Measurements from ENCODE around the gene ZNF683.
"Not testable (repeated sequence)": the region's sequence is repeated elsewhere in the genome, so short reads cannot be mapped to it uniquely, and the experiment has no call there.

DNA sequence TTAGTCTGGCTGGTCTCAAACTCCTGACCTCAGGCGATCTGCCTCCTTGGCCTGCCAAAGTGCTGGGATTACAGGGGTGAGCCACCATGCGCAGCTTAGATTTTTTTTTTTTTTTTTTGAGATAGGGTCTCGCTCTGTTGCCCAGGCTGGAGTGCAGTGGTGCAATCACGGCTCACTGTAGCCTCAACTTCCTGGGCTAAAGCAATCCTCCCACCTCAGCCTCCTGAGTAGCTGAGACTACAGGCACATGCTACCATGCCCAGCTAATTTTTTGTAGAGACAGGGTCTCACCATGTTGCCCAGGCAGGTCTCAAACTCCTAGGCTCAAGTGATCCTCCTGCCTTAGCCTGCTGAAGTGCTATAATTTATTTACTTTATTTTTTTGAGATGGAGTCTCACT, 43.2 kb downstream of the ZNF683 start:
- not testable (repeated sequence) for TF ChIP-seq POLR2A (IDR thresholded peaks at IDR 0.05; ENCODE audit: low read depth, low read length); EZH2 (IDR thresholded peaks at IDR 0.05; ENCODE audit: borderline replicate concordance, low read depth, low read length, severe bottlenecking)
- TF ChIP-seq, protein P1, sequence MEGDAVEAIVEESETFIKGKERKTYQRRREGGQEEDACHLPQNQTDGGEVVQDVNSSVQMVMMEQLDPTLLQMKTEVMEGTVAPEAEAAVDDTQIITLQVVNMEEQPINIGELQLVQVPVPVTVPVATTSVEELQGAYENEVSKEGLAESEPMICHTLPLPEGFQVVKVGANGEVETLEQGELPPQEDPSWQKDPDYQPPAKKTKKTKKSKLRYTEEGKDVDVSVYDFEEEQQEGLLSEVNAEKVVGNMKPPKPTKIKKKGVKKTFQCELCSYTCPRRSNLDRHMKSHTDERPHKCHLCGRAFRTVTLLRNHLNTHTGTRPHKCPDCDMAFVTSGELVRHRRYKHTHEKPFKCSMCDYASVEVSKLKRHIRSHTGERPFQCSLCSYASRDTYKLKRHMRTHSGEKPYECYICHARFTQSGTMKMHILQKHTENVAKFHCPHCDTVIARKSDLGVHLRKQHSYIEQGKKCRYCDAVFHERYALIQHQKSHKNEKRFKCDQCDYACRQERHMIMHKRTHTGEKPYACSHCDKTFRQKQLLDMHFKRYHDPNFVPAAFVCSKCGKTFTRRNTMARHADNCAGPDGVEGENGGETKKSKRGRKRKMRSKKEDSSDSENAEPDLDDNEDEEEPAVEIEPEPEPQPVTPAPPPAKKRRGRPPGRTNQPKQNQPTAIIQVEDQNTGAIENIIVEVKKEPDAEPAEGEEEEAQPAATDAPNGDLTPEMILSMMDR (IDR thresholded peaks at IDR 0.05; ENCODE audit: extremely low read depth in 1 of 2, insufficient read depth in 1 of 2, low read depth in 1 of 2, low read length in 2 of 2), result not testable (repeated sequence)

Data from endothelial cell of umbilical vein (primary cell).